Esophagus muscularis mucosa (tissue), 4 donors: Measurements from ENCODE around the gene NT5C1A. TPM values are rescaled to one million over a fixed set of nuclear protein-coding genes. Genes with fewer than 3 reads are reported as not detected.
A peak's percentile ranks its signal among the peaks of the same experiment; 100 is the strongest.

Source experiments
- DNase-seq: peaks from one replicate; pipeline ENCODE4 v3.0.0-alpha.2; 2017; ENCODE audit errors: extremely low spot score
- H3K27ac ChIP-seq, 4 donors: fragments of 200-600 bp; sonication (generic); replicated peaks in 1 of 4; 1 replicate in 3 of 4; 2 replicates in 1 of 4; pipeline ENCODE4 v1.5.1; 2016 to 2019; ENCODE audit warnings: mild to moderate bottlenecking in 1 of 4
- H3K27me3 ChIP-seq, 4 donors: fragments of 200-600 bp; sonication (generic); one replicate each; pipeline versions ENCODE4 v1.5.1 to v1.6.0; 2016 to 2019
- H3K36me3 ChIP-seq, 4 donors: fragments of 200-600 bp; sonication (generic); one replicate each; pipeline ENCODE4 v1.5.1; 2016 to 2019
- H3K4me1 ChIP-seq, 4 donors: fragments of 200-600 bp; sonication (generic); one replicate each; pipeline ENCODE4 v1.5.1; 2016 to 2019
- H3K4me3 ChIP-seq, 4 donors: fragments of 200-600 bp; sonication (generic); 1 replicate in 2 of 4; 2 replicates in 2 of 4; pipeline ENCODE4 v1.5.1; 2016 to 2019; ENCODE audit warnings: mild to moderate bottlenecking in 4 of 4, moderate library complexity in 1 of 4
- H3K9me3 ChIP-seq, 4 donors: fragments of 200-600 bp; sonication (generic); 1 replicate in 3 of 4; 2 replicates in 1 of 4; pipeline ENCODE4 v1.5.1; 2016 to 2019
- EP300 ChIP-seq: sonication (generic); formaldehyde crosslinking; IDR thresholded peaks from one replicate; pipeline ENCODE4 v1.6.1; 2017; ENCODE audit warnings: antibody characterized with exemption
- POLR2A ChIP-seq: fragments of 450-650 bp; IDR thresholded peaks from one replicate; pipeline ENCODE4 v1.6.1; 2017; ENCODE audit warnings: antibody characterized with exemption, moderate library complexity, mild to moderate bottlenecking, low read depth
- POLR2AphosphoS5 ChIP-seq, 2 donors: sonication (generic); formaldehyde crosslinking; IDR thresholded peaks; one replicate each; pipeline ENCODE4 v1.6.1; 2017; ENCODE audit warnings: antibody characterized with exemption in 2 of 2
- WGBS: methylation state at CpG from one replicate; pipeline ENCODE4 v1.1.5; 2018; 5-methylcytosine and 5-hydroxymethylcytosine counted together
- intact Hi-C: fragments of 100-400 bp; cut with DNase I; formaldehyde crosslinking; loops from one replicate; pipeline ENCODE4 v1.15.1; 2023
- total RNA-seq, 4 donors: library from RNA; depleted of rRNA; stranded (reverse); fragments of >200 nt; gene quantifications; one replicate each; pipeline versions ENCODE4 v1.1.0 to v1.2.1, GENCODE V29; 2016
- TF ChIP-seq, protein P1 (sequence below), 3 experiments: fragments of 200-600 bp in 2 of 3; fragments of 450-650 bp in 1 of 3; sonication (generic) in 2 of 3; IDR thresholded peaks; one replicate each; pipeline ENCODE4 v1.5.1; 2017 to 2019; ENCODE audit warnings: antibody characterized with exemption in 3 of 3, mild to moderate bottlenecking in 2 of 3, moderate library complexity in 1 of 3

NT5C1A gene
- total RNA-seq, 4 donors from 2014 or later, result 0.26 TPM; not detected in 3

DNA sequence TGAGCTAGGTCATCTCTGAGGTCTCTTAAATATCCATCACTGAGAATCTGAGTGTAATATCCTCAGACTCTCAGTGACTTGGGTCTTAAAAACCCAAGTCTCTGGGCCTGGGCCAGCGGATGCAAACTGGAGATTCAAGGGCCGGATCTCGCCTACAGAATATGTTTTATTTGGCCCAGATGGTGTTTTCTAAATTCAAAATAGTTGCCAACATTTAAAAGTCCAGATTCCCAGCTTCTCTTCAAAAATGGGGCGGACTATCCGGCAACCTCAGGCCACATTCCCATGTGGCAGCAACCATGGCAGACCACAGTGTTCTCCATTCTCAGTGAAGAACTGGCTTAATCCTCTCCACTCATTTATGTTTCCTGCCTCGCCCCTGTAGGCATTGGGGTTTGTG, 19.8 kb downstream of the NT5C1A start:
- Histone ChIP-seq H3K36me3 (no peaks in the 10 kb centered on the region), H3K27ac (no peak overlapping the region), H3K4me1 (peaks cover 13 to 20% (median 17%) of the 10 kb centered on the region in 4 donors), H3K4me3 (no peak overlapping the region), H3K27me3 (peaks cover 0 to 6% (median 0%) of the 10 kb centered on the region in 4 donors), H3K9me3 (no peaks in the 10 kb centered on the region)
- intact Hi-C loops, result loop anchor here (5.0 kb wide), 1 partner anchor 70 kb away; no protein-coding TSS in a partner anchor
- 82% methylated on average over 6 of the region's 6 CpGs for whole genome bisulfite sequencing
- TF ChIP-seq, protein P1, sequence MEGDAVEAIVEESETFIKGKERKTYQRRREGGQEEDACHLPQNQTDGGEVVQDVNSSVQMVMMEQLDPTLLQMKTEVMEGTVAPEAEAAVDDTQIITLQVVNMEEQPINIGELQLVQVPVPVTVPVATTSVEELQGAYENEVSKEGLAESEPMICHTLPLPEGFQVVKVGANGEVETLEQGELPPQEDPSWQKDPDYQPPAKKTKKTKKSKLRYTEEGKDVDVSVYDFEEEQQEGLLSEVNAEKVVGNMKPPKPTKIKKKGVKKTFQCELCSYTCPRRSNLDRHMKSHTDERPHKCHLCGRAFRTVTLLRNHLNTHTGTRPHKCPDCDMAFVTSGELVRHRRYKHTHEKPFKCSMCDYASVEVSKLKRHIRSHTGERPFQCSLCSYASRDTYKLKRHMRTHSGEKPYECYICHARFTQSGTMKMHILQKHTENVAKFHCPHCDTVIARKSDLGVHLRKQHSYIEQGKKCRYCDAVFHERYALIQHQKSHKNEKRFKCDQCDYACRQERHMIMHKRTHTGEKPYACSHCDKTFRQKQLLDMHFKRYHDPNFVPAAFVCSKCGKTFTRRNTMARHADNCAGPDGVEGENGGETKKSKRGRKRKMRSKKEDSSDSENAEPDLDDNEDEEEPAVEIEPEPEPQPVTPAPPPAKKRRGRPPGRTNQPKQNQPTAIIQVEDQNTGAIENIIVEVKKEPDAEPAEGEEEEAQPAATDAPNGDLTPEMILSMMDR (IDR thresholded peaks at IDR 0.05), result no peak
- no peak for DNase-seq

DNA sequence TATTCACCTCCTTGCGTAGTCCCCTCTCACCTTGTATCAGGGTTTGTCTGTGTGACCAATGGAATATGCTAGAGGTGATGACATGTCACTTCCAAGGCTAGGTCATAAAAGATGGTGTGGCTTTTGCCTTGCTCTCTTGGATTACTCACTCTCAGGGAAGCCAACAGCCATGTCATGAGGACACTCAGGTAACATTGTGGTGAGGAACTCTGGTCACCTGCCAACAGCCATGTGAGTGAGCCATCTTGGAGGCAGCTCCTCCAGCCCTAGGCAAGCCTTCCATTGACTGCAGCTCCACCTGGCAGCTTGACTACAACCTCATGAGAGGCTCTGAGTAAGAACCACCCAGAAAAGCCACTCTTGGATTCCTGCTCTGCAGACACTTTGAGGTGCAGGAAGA, 21.5 kb downstream of the NT5C1A start:
- 93% methylated on average over 1 of the region's 1 CpG for WGBS
- Histone ChIP-seq H3K27ac (no peak overlapping the region), H3K9me3 (no peaks in the 10 kb centered on the region), H3K27me3 (peaks cover 0 to 6% (median 0%) of the 10 kb centered on the region in 4 donors), H3K36me3 (no peaks in the 10 kb centered on the region), H3K4me1 (peaks cover 20 to 31% (median 26%) of the 10 kb centered on the region in 4 donors), H3K4me3 (no peak overlapping the region)
- intact Hi-C loops, result loop anchor here (5.0 kb wide), 1 partner anchor 72 kb away; no protein-coding TSS in a partner anchor
- no peak for DNase-seq
- TF ChIP-seq POLR2A (no peak), EP300 (no peak), POLR2AphosphoS5 (IDR thresholded peaks at IDR 0.05) (no peak)
- TF ChIP-seq, protein P1 (IDR thresholded peaks at IDR 0.05), result no peak

DNA sequence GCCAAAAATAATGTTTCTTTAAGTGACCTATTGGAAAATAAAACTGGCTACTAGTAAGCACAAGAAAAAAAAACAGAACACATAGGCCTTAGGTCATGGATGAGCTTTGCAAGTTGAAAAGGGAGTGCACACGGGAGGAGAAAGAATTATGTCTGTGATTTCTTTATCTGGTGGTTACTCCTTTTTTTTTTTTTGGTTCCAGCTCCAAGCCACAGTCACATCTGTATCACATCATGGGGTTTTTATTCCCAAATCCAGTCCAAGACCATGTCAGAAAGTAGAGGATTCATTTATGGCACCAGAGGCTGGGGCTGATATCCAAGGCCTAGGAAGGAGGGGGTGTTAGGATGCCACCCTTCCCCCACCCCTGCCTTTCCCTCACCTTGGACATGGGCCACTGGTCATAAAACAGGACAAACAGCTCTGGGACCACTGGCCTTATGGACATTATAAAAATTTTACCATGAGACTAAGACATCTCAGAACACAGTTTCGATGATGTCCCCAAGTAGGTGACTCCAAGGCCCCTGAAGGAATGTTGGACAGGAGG, 22.2 kb downstream of the NT5C1A start:
- H3K4me1 ChIP-seq, result peaks cover 20 to 31% (median 26%) of the 10 kb centered on the region in 4 donors
- H3K9me3 ChIP-seq, result no peaks in the 10 kb centered on the region
- no peak for DNase-seq
- no peak for TF ChIP-seq POLR2A
- TF ChIP-seq, protein P1 (IDR thresholded peaks at IDR 0.05), result no peak
- TF ChIP-seq EP300, result no peak
- no peak for TF ChIP-seq POLR2AphosphoS5 (IDR thresholded peaks at IDR 0.05)
- no peak overlapping the region for H3K4me3 ChIP-seq
- H3K27me3 ChIP-seq, result peaks cover 0 to 5% (median 0%) of the 10 kb centered on the region in 4 donors
- no peak overlapping the region for H3K27ac ChIP-seq
- intact Hi-C loops, result loop anchor here (5.0 kb wide), 1 partner anchor 73 kb away; no protein-coding TSS in a partner anchor
- H3K36me3 ChIP-seq, result no peaks in the 10 kb centered on the region
- WGBS, result 88% methylated on average over 2 of the region's 2 CpGs

DNA sequence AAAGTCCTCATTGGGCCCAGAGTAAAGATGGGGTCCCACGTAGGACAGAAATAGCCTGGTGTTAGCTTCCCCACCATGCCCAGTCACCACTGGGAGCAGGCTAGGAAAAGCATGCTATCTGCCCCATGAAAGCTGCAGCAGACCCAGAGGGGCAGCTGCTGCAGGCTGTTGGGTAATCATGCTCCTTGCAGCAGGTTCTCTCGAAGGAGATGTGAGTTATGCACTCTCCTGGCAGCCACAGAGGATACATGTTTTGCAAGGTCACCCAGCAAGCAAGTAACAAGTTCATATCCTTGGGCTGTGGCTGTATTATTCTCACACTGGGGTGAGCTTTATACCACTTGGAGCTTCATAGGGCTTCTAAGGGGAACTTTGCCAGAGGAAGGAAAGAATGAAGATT, 23.4 kb downstream of the NT5C1A start:
- H3K27ac ChIP-seq, result no peak overlapping the region
- intact Hi-C loops, result no loop called here
- WGBS, result 82% methylated on average over 2 of the region's 2 CpGs
- H3K4me1 ChIP-seq, result peaks cover 16 to 26% (median 23%) of the 10 kb centered on the region in 4 donors
- H3K36me3 ChIP-seq, result no peaks in the 10 kb centered on the region
- H3K27me3 ChIP-seq, result peaks cover 0 to 5% (median 0%) of the 10 kb centered on the region in 4 donors
- TF ChIP-seq POLR2AphosphoS5 (IDR thresholded peaks at IDR 0.05), result no peak
- TF ChIP-seq POLR2A, result no peak
- TF ChIP-seq, protein P1 (IDR thresholded peaks at IDR 0.05), result no peak
- TF ChIP-seq EP300, result no peak
- no peak for DNase-seq
- H3K9me3 ChIP-seq, result no peaks in the 10 kb centered on the region
- no peak overlapping the region for H3K4me3 ChIP-seq

DNA sequence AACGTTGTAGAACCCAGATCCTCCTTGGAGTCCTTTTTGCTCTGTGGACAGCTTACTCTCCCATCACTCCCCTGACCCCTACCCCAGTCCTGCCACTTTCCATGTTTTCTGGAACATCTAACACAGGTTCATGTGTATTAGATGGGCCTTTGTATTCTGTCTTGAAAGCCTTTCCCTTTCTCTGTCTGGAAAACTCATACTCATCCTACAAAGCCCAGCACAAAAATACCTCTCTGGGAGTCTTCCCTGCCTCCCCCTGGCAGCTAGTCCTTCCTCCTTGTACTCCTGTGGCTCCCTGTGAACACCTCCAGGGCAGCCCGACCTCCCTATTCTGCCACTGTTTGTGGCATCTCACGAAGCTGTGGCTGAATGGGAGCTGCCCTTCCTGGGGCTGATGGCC, 24.7 kb downstream of the NT5C1A start:
- no peaks in the 10 kb centered on the region for H3K36me3 ChIP-seq
- H3K27ac ChIP-seq, result peak overlapping the region; percentile 32 to 60 (median 44)
- no peak overlapping the region for H3K4me3 ChIP-seq
- no peak for DNase-seq
- WGBS, result 79% methylated on average over 3 of the region's 3 CpGs
- intact Hi-C loops, result no loop called here
- H3K9me3 ChIP-seq, result no peaks in the 10 kb centered on the region
- H3K27me3 ChIP-seq, result peaks cover 0 to 5% (median 0%) of the 10 kb centered on the region in 4 donors
- peaks cover 12 to 22% (median 20%) of the 10 kb centered on the region in 4 donors for H3K4me1 ChIP-seq
- TF ChIP-seq EP300 (no peak), POLR2A (no peak), POLR2AphosphoS5 (IDR thresholded peaks at IDR 0.05) (no peak)
- TF ChIP-seq, protein P1 (IDR thresholded peaks at IDR 0.05), result no peak
